OCI-LY7 (cell line): ENCODE measurements around the gene GAS1. TPM values are rescaled to one million over a fixed set of nuclear protein-coding genes. Genes with fewer than 3 reads are reported as not detected.

Experiments
- BruUV-seq: library from RNA; stranded (reverse); fragments of 400-500 nt; replicated peaks from 2 replicates; lab custom pipeline; 2021; lab: Mats Ljungman, UMichigan
- CTCF ChIA-PET: fragments of 300-600 bp; sonication (Branson Sonifier 250); formaldehyde crosslinking; loops from one replicate; lab custom pipeline; 2022; ENCODE audit warnings: antibody characterized with exemption; ENCODE audit not compliant: unreplicated experiment; lab: Charles Lee
- POLR2A ChIA-PET: fragments of 300-600 bp; sonication (Branson Sonifier 250); formaldehyde crosslinking; loops from one replicate; lab custom pipeline; 2022; ENCODE audit warnings: antibody characterized with exemption; lab: Charles Lee
- DNase-seq: peaks from one replicate; pipeline ENCODE4 v3.0.0-alpha.2; 2015; ENCODE audit warnings: low spot score
- H2AFZ ChIP-seq: fragments of 200-600 bp; sonication (generic), shearing (Covaris generic); 2 replicates; pipeline ENCODE4 v1.6.1; 2014; ENCODE audit warnings: mild to moderate bottlenecking, antibody characterized with exemption, low read length, moderate library complexity
- H3K27ac ChIP-seq: fragments of 200-600 bp; sonication (generic); 2 replicates; pipeline ENCODE4 v1.5.1; 2014; ENCODE audit warnings: mixed run types, low read depth, mild to moderate bottlenecking, moderate library complexity, low read length, inconsistent platforms; ENCODE audit not compliant: poor library complexity, severe bottlenecking
- H3K36me3 ChIP-seq: fragments of 200-600 bp; sonication (generic); 2 replicates; pipeline ENCODE4 v1.6.1; 2014; ENCODE audit warnings: mild to moderate bottlenecking, antibody characterized with exemption, low read length, moderate library complexity, mixed read lengths; ENCODE audit not compliant: insufficient read depth
- H3K4me1 ChIP-seq: fragments of 200-600 bp; sonication (generic); 2 replicates; pipeline ENCODE4 v1.5.1; 2014; ENCODE audit warnings: mild to moderate bottlenecking, low read length; ENCODE audit not compliant: insufficient read depth, poor library complexity, severe bottlenecking
- H3K4me2 ChIP-seq: fragments of 200-600 bp; sonication (generic); 2 replicates; pipeline ENCODE4 v1.6.1; 2014; ENCODE audit warnings: mild to moderate bottlenecking, low read length
- H3K4me3 ChIP-seq: fragments of 200-600 bp; sonication (generic); 2 replicates; pipeline ENCODE4 v1.5.1; 2014; ENCODE audit warnings: mild to moderate bottlenecking, low read depth, low read length; ENCODE audit not compliant: poor library complexity, severe bottlenecking
- H3K79me2 ChIP-seq: fragments of 200-600 bp; sonication (generic); 2 replicates; pipeline ENCODE4 v1.6.1; 2016; ENCODE audit warnings: low read depth, mild to moderate bottlenecking, low read length, moderate library complexity, mixed read lengths; ENCODE audit not compliant: insufficient read depth
- H3K9me2 ChIP-seq: fragments of 200-600 bp; sonication (generic); 2 replicates; pipeline ENCODE4 v1.6.1; 2016; ENCODE audit warnings: mild to moderate bottlenecking, low read length, mixed read lengths; ENCODE audit not compliant: insufficient read depth
- H3K9me3 ChIP-seq: fragments of 200-600 bp; sonication (generic); 2 replicates; pipeline ENCODE4 v1.6.1; 2014; ENCODE audit warnings: mild to moderate bottlenecking, mixed run types, low read length, mixed read lengths
- H4K20me1 ChIP-seq: fragments of 200-600 bp; sonication (generic); 2 replicates; pipeline ENCODE4 v1.6.1; 2014; ENCODE audit warnings: mild to moderate bottlenecking, antibody characterized with exemption, low read length, moderate library complexity, mixed read lengths; ENCODE audit not compliant: insufficient read depth
- EZH2phosphoT487 ChIP-seq: fragments of 200-600 bp; sonication (generic); IDR thresholded peaks from 2 replicates; pipeline ENCODE4 v1.6.1; 2018; ENCODE audit warnings: low read depth, borderline replicate concordance, mild to moderate bottlenecking, mixed run types, antibody characterized with exemption, low read length, moderate library complexity, mixed read lengths
- intact Hi-C: fragments of 100-400 bp; cut with micrococcal nuclease; formaldehyde crosslinking; loops from one replicate; pipeline ENCODE4 v1.10.0; 2022; ENCODE audit not compliant: unreplicated experiment
- total RNA-seq, 2 experiments: library from RNA; depleted of rRNA in 1 of 2; stranded (reverse); fragments of >200 nt in 1 of 2; shearing (Covaris generic) in 1 of 2; gene quantifications; 2 replicates each; pipeline ENCODE4 v1.2.3, GENCODE V29; 2014 to 2022
- TF ChIP-seq, protein P1 (sequence below): fragments of 200-600 bp; sonication (generic); conservative IDR thresholded peaks from 2 replicates; pipeline ENCODE4 v1.5.1; 2014; ENCODE audit warnings: mild to moderate bottlenecking, antibody characterized with exemption, low read length, moderate library complexity, mixed read lengths

GAS1 gene
- total RNA-seq, 2 experiments from 2014 or later = not detected

- H3K9me3 ChIP-seq = no peaks in the 10 kb centered on the region
- H3K36me3 ChIP-seq = no peaks in the 10 kb centered on the region
- H3K9me2 ChIP-seq = no peaks in the 10 kb centered on the region
- H3K4me3 ChIP-seq = no peak overlapping the region
- no peaks in the 10 kb centered on the region for H3K79me2 ChIP-seq
- DNase-seq = no peak
- no peak for TF ChIP-seq EZH2phosphoT487
- TF ChIP-seq, protein P1, sequence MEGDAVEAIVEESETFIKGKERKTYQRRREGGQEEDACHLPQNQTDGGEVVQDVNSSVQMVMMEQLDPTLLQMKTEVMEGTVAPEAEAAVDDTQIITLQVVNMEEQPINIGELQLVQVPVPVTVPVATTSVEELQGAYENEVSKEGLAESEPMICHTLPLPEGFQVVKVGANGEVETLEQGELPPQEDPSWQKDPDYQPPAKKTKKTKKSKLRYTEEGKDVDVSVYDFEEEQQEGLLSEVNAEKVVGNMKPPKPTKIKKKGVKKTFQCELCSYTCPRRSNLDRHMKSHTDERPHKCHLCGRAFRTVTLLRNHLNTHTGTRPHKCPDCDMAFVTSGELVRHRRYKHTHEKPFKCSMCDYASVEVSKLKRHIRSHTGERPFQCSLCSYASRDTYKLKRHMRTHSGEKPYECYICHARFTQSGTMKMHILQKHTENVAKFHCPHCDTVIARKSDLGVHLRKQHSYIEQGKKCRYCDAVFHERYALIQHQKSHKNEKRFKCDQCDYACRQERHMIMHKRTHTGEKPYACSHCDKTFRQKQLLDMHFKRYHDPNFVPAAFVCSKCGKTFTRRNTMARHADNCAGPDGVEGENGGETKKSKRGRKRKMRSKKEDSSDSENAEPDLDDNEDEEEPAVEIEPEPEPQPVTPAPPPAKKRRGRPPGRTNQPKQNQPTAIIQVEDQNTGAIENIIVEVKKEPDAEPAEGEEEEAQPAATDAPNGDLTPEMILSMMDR = no peak
- H2AFZ ChIP-seq = no peak overlapping the region
- ChIA-PET CTCF (no interaction called here), POLR2A (no interaction called here)
- BruUV-seq = no TSS peak
- H3K27ac ChIP-seq = no peak overlapping the region
- H3K4me2 ChIP-seq = no peak overlapping the region
- no peaks in the 10 kb centered on the region for H3K4me1 ChIP-seq
- H4K20me1 ChIP-seq = no peaks in the 10 kb centered on the region
- intact Hi-C loops = no loop called here
Observed at GRCh38 chr9:86966852-86967511, 19.7 kb upstream of the GAS1 start.

DNA sequence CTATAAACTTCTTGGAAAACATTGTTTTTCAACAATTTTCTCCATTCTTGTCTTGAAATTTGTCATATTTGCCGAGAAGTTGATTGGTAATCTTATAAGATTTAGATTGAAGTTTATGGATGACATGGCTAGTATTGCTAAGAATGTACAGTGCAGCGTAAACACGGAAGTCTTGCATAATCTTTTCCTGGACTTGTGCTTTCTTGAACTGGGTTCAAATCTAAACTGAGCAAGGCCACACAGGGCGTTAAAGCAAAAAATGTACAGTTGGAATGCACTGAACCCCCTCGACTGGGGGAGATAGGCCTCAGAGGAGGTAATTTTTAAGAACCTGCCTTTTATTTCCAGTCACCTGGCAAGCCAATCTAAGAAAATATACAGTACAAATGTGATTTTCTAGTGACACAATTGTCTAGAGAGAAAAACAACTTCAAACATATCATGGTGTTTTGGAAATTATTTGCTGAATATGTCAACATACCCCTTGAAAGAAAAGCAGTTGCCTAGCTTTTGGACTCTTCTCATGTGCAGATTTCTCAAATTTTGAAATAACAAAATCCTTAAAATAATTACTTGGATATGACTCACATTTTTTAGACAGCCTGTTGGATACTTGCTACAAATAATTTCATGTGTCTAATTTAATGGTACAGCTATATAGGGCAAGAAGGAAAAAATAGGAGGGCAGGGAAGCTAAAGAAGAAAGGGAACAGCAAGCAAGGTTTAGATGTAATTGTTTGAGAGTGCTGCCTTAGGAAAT, 18.5 kb upstream of the GAS1 start:
- H3K9me2 ChIP-seq = no peaks in the 10 kb centered on the region
- no TSS peak for BruUV-seq
- H3K36me3 ChIP-seq = no peaks in the 10 kb centered on the region
- no peaks in the 10 kb centered on the region for H3K9me3 ChIP-seq
- no peaks in the 10 kb centered on the region for H3K4me1 ChIP-seq
- H4K20me1 ChIP-seq = no peaks in the 10 kb centered on the region
- DNase-seq = no peak
- H3K4me3 ChIP-seq = no peak overlapping the region
- H3K79me2 ChIP-seq = no peaks in the 10 kb centered on the region
- H3K4me2 ChIP-seq = no peak overlapping the region
- CTCF ChIA-PET = no interaction called here
- H3K27ac ChIP-seq = no peak overlapping the region
- no peak for TF ChIP-seq EZH2phosphoT487
- TF ChIP-seq, protein P1 = no peak
- intact Hi-C loops = no loop called here
- H2AFZ ChIP-seq = no peak overlapping the region
- POLR2A ChIA-PET = no interaction called here

DNA sequence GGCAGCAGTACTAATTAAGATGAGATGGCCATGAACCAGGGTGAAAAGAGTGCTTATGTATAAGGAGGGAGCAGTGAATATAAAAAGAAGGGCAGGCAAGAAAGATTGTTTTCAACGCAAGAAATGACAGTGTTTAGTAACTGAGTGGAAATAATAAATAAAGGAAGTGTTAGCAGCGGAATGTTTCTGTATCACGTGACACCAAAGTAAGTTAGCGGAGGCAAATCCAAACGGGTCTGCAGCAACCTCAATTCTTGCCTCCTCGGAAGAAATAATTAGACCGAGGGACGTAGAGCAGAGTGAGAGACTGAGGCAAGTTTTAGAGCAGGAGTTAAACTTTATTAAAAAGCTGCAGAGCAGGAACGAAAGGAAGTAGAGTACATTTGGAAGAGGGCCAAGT, 15.4 kb upstream of the GAS1 start:
- Histone ChIP-seq H3K9me3 (no peaks in the 10 kb centered on the region), H3K4me2 (no peak overlapping the region), H3K4me3 (no peak overlapping the region), H3K4me1 (no peaks in the 10 kb centered on the region), H2AFZ (no peak overlapping the region), H3K36me3 (no peaks in the 10 kb centered on the region), H4K20me1 (no peaks in the 10 kb centered on the region), H3K9me2 (no peaks in the 10 kb centered on the region), H3K79me2 (no peaks in the 10 kb centered on the region), H3K27ac (no peak overlapping the region)
- CTCF ChIA-PET = no interaction called here
- intact Hi-C loops = no loop called here
- POLR2A ChIA-PET = no interaction called here
- TF ChIP-seq, protein P1 = no peak
- no peak for TF ChIP-seq EZH2phosphoT487
- no TSS peak for BruUV-seq
- no peak for DNase-seq
